GM18951 (cell line): ENCODE data around the gene KANK2.
"Not testable (repeated sequence)": the region's sequence is repeated elsewhere in the genome, so short reads cannot be mapped to it uniquely, and the experiment has no call there.

Source experiments
- POLR2A ChIP-seq: IDR thresholded peaks from 4 replicates; pipeline ENCODE4 v1.6.1; 2011; ENCODE audit warnings: mild to moderate bottlenecking; ENCODE audit not compliant: insufficient read length, insufficient read depth; ENCODE audit errors: extremely low read depth
- in situ Hi-C: fragments of 300-500 bp; cut with MboI; formaldehyde crosslinking; loops from one replicate; pipeline ENCODE4 v1.12.0; 2022; ENCODE audit warnings: low sequenced_read_pairs, mixed read lengths, inconsistent platforms; ENCODE audit not compliant: unreplicated experiment

The KANK2 gene

GRCh38 chr19:11142528-11143171, 54.7 kb downstream of the KANK2 start:
- in situ Hi-C loops, result no loop called here
- TF ChIP-seq POLR2A, result no peak

GRCh38 chr19:11141937-11142527, 55.3 kb downstream of the KANK2 start:
- TF ChIP-seq POLR2A, result no peak
- in situ Hi-C loops, result no loop called here

GRCh38 chr19:11140896-11141295, 56.4 kb downstream of the KANK2 start:
- TF ChIP-seq POLR2A, result no peak
- in situ Hi-C loops, result no loop called here

- in situ Hi-C loops, result not testable (repeated sequence)
Measured at GRCh38 chr19:11140023-11140538, 57.3 kb downstream of the KANK2 start.

GRCh38 chr19:11138601-11139300, 58.6 kb downstream of the KANK2 start:
- in situ Hi-C loops, result no loop called here
- no peak for TF ChIP-seq POLR2A

- TF ChIP-seq POLR2A, result no peak
- in situ Hi-C loops, result no loop called here
Measured at GRCh38 chr19:11137542-11138384, 59.6 kb downstream of the KANK2 start.

- TF ChIP-seq POLR2A, result no peak
- in situ Hi-C loops, result no loop called here
Measured at GRCh38 chr19:11136400-11137101, 60.8 kb downstream of the KANK2 start.

- in situ Hi-C loops, result no loop called here
- TF ChIP-seq POLR2A, result no peak
Measured at GRCh38 chr19:11131471-11131870, 65.9 kb downstream of the KANK2 start.

GRCh38 chr19:11130824-11131455, 66.4 kb downstream of the KANK2 start:
- in situ Hi-C loops, result no loop called here
- no peak for TF ChIP-seq POLR2A

- in situ Hi-C loops, result no loop called here
- TF ChIP-seq POLR2A, result no peak
Measured at GRCh38 chr19:11127905-11128304, 69.4 kb downstream of the KANK2 start.

- in situ Hi-C loops, result no loop called here
- TF ChIP-seq POLR2A, result no peak
Measured at GRCh38 chr19:11125994-11126685, 71.2 kb downstream of the KANK2 start.

GRCh38 chr19:11124157-11124556, 73.2 kb downstream of the KANK2 start:
- in situ Hi-C loops, result not testable (repeated sequence)

- TF ChIP-seq POLR2A, result no peak
- in situ Hi-C loops, result no loop called here
Measured at GRCh38 chr19:11123114-11123513, 74.2 kb downstream of the KANK2 start.

- in situ Hi-C loops, result not testable (repeated sequence)
Measured at GRCh38 chr19:11121963-11122362, 75.4 kb downstream of the KANK2 start.
